NCI-H69 (cell line): Measurements from ENCODE around the gene CEACAM8.
A peak's percentile ranks its signal among the peaks of the same experiment; 100 is the strongest.
"Not testable (repeated sequence)": the region's sequence is repeated elsewhere in the genome, so short reads cannot be mapped to it uniquely, and the experiment has no call there.

Source experiments
- DNase-seq: peaks from one replicate; lab custom pipeline; 2025; lab: John Stamatoyannopoulos, UW

Gene CEACAM8

DNA sequence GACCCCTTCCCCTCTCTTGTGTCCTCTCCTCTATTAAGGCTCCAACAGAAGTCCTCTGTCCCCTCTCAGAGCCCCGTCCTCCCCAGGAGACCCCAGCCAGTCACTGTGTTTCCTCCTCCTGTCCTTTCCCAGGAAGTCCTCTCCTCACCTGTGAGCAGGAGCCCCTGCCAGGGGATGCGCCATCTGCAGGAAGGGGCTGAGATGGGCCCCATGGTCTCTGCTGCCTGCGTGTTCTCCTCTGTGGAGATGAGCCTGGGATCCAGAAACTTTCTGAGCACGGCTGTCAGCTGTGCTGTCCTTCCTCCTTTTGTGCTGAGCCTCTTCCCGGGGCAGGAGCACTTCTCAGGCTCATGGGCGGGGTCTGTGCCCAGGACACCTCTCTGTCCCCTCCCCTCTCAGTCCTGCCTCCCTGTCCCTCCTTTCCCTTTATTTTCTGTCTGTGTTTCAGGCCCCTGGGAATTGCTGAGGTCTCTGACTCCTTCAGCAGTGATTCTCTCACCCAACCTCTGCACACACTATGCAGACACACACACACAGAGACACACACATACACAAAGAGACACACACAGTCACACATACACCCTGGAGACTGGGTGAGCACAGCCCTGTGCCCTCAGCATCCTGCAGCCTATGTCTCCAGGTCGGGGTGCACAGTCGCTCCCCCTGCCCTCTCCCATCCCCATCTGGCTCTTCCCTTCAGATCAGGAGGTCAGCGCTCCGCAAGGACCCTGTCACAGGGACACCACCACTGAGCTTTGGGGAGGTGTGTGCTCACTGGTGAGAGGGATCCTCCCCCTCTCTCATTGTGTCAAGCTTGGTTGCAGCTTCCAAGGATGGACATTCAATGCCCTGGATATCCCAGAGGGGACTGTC lies at the start of gene CEACAM8:
Gene CEACAM8 (minus strand): TSS at position 308 of the 873 bp plus-strand sequence. CDS start 96 bp downstream, at position 212.
- no peak for DNase-seq

DNA sequence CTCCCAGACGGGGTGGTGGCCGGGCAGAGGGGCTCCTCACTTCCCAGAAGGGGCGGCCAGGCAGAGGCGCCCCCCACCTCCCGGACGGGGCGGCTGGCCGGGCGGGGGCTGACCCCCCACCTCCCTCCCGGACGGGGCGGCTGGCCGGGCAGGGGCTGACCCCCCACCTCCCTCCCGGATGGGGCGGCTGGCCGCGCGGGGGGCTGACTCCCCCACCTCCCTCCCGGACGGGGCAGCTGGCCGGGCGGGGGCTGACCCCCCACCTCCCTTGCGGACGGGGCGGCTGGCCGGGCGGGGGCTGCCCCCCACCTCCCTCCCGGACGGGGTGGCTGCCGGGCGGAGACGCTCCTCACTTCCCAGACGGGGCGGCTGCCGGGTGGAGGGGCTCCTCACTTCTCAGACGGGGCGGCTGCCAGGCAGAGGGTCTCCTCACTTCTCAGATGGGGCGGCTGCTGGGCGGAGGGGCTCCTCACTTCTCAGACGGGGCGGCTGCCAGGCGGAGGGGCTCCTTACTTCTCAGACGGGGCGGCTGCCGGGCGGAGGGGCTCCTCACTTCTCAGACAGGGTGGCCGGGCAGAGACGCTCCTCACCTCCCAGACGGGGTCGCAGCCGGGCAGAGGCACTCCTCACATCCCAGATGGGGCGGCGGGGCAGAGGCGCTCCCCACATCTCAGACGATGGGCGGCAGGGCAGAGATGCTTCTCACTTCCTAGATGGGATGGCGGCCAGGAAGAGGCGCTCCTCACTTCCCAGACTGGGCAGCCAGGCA lies 44.8 kb upstream of the CEACAM8 start:
- not testable (repeated sequence) for DNase-seq

DNA sequence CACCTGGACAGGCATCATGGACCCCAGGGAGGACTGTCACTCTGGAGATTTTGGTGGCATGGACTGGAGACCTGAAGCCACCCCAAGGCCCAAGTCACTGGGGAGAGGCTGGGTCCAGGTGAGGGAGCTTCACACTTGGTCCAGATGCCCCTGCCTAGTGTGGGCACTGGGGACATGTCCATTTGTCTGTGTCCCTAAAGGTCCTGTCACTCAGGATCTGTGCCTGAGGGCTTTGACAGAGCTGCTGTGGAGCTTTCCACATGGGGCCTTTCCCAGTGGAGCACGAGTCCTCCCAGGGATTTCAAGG lies 40.5 kb upstream of the CEACAM8 start:
- DNase-seq: no peak

DNA sequence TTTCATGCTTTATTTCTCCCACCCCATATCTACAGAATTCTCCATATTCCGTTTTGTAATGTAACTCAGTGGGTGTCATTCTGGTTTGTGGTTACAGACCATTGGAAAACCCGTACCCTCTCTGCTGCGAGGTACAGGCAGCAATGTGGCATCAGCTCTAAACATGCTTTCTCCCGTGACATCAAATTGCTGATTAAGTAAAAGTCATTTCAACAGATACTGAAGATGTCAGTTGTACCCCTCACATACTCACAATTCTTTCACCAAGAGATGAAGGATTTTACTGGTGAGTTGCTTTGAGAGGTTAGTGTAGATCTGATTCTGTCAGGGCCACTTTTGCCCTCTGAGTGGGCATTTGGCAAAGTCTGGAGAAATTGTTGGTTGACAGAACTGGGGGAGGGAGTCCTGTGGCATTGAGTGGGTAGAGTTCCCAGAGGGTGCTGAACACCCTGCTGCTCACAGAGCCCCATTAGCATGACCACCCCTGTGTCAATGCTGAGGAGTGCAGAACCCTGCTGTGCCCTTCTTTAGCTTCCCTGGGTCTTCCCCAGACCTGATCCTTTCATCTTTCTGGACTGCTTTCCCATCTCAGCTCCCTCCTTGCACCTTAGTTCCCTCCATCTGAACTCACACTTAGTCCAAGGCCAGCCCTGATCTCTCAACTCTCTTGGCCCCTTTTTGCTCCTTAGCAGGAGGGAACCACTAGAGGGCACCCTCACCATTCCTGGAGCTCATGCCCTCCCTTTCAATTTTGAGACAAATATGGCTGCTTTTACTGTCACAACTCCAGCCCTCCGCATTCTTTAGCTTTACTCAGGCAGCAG lies 39.9 kb upstream of the CEACAM8 start:
- DNase-seq: peak; percentile 46

DNA sequence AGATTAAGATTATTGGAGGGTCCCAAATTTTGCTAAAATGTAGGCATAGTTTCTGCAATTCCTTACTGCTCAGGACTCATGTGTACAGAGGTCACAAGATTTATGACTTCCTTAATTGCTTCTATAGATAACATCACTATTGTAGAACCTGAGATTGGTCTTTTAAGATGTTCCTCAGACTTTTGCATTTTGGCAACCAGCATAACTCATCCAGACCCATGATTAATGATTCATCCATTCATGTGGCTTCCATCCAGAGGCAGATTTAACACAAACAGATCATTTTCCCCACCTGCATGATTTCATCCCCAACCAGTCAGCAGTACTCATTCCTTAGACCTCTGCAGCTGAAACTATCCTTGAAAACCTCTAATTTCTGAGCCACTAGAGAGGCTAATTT lies 34.5 kb upstream of the CEACAM8 start:
- no peak for DNase-seq

DNA sequence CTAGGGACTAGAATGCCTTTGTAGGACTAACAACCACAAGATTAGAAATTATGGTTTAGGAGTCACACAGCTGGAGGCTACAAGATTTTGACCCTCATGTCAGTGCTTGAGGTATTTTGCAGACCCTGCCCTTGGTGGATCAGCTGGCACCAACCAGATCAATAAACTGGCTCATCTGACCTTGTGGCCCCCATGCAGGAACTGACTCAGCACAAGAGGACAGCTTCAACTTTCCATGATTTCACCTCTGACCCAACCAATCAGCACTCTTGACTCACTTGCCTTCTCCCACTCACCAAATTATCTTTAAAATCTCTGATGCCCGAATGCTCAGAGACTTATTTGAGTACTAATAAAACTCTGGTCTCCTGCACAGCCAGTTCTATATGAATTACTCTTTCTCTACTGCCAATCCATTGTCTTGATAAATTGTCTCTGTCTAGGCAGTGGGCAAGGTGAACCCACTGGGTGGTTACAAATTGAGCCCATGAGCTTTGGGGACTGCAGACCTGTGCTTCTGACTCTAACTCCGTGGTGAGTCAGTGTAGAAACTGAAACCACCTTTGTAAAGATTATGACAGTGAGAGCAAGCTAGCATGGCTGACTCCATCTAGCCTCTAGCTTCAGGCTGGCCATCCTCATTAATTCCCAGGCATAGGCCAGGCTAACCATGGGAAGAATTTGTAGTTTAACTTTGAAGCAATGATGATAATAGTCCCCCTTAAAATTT lies 33.9 kb upstream of the CEACAM8 start:
- DNase-seq: no peak

DNA sequence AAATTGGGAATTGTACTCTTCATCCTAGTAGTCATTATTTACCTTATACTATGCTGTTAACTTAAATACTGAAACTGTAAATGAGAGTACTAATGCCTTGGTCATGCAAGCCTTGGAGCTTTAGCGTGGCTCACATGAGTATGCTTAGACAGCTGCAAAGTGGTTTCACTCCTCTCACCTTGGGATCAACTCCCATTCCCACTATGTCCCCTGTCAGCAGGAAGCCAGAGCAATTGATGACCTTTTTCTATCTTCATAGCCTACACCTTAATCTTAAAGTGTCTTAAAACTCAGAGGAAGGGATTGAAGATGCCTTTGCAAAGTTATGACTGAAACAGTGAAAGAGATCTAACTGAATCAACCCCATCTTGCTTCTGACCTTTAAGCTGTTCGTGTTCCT lies 33.2 kb upstream of the CEACAM8 start:
- no peak for DNase-seq

DNA sequence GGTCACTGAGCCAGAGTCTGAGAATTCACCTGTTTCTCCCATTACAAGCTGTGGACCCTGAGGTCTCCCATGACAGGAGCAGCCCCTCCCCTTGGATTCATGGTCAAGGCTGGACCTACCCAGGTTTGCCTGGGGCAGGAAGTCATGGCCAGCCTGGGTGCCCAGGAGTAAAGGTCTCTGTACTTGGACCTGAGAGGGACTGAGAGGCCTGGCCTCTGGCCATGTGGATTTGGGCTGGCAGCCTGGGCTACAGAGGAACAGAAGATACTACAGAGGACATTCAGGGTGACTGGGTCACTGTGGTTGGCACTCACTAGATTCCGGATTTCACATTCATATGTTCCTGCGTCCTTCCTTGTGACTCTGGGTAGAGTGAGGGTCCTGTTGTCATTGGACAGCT lies 31.5 kb upstream of the CEACAM8 start:
- DNase-seq: no peak

DNA sequence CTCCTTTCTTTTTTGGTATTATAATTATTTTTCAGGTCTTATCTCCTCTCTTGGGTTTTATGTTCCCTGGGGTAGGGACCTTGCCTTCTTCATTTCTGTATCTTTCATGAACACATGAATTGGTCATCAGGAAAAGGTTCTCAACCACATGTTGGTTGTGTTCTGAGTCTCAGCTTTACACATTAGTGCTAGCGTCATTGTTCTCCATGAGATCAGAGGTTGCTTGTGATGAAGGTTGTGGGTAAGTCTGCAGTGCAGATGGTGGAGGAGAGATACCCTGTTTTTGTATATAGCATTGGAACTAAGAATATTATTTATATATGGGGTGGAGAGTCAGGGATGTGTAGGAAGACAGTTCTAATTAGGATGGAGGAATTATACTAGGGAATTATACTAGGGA lies 24.5 kb upstream of the CEACAM8 start:
- DNase-seq: no peak

DNA sequence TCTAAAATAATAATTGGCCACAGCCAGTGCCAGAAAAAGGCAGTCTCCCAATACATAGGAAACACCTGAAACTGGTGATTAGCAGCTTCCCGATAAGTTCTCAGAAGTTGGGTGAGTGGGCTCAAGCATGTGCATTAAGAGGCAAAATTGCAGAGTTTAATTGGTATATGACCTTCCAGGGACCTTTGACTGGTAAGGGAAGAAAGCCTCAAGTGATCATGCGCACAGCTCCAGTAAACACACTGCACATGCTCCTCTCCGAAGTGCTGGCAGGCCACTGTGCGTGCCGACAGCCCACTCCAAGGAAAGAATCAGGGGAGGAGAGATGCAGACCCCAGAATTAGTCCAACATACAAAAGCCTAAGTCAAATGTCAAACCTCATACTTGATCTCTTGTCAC lies 18.9 kb upstream of the CEACAM8 start:
- DNase-seq: no peak

DNA sequence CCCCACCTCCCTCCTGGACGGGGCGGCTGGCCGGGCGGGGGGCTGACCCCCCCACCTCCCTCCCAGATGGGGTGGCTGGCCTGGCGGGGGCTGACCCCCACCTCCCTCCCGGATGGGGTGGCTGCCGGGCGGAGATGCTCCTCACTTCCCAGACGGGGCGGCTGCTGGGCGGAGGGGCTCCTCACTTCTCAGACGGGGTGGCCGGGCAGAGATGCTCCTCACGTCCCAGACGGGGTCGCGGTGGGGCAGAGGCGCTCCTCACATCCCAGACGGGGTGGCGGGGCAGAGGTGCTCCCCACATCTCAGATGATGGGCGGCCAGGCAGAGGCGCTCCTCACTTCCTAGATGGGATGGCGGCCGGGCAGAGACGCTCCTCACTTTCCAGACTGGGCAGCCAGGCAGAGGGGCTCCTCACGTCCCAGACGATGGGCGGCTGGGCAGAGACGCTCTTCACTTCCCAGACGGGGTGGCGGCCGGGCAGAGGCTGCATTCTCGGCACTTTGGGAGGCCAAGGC lies 15.7 kb upstream of the CEACAM8 start:
- DNase-seq: not testable (repeated sequence)

DNA sequence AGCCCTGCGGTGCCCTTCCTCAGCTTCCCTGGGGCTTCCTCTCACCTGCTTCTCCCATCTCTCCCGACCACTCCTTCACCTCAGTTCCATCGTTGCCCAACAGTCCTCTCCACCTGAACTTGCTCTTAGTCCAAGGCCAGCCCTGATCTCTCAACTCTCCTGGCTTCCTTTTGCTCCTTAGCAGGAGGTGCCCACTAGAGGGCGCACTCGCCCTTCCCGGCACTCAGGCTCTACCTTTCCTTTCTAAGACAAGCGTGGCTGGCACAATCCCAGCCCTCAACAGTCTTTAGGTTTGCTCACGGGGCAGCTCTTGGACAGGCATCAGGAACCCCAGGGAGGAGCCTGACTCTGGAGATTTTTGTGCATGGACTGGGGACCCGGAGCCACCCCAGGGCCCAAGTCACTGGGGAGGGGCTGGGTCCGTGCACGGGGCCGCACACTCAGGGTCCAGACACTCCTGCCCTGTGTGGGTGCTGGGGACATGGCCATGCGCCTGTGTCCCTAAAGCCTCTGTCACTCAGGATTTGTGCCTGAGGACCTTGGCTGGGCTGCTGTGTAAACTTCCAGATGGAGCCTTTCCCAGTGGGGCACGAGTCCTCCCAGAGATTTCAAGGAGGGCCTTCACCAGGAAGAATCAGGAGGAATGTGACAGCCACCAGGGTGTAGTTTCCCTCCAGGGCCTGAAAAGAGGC lies 12.1 kb upstream of the CEACAM8 start:
- peak; percentile 65 for DNase-seq

DNA sequence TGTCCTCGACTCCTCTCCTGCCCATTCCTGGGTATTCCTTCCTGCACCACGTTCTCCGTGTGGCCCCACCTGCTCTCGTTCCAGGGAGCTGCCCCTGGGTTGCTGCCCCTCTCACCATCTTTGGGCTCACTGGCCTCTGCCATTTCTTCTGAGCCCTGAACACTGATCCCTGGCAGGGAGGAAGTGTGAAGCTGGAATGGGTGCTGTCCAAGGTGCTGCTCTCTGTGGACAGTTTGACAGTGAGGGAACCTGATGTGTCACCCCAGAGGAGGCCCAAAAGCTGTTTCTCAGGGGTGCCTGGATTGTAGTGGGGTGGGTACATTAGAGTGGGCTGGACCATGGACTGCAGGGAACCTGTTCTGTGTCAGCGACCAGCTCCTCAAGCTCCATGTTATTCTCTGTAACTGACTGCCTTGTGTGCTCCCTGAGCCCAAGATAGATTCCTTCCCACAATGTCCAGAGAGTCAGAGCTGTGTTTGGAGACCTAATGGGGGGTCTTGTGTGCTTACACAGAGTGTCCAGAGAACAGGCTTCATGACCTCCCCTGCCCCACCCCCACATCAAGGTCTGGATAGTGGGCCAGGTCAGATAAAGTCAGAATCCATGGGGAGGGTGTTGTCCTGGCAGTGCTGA lies 7.2 kb upstream of the CEACAM8 start:
- no peak for DNase-seq

DNA sequence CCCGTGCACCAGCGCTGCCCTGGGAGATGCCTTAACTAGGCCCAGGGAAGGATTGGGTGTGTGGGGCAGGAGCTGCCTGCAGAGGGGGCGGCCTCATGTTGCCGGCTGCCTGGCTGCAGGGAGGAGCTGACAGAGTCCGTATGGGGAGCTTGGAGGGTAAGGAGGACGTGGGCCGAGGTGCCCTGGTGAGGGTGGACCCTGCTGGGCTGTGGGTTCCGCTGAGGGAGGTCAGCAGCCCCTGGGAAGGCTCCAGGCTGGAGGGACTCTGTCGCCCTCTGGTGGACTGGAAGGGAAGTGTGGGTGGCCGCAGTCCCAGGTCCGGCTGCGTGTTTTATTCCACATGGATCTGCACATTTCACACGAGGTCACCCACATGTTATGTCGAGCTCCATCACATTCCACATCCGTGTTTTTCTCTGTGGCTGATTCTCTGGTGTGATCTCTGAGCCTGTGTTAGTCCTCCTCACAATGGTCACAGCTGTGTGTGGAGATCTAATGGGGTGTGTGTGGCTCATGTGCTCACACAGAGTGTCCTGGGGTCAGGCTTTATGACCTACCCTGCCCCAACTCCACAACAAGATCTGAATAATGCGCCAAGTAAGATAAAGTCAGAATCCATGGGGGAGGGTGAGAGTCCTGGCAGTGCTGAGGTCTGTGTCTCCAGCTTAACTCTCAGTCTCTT lies 1.8 kb upstream of the CEACAM8 start:
- peak; percentile 20 for DNase-seq

DNA sequence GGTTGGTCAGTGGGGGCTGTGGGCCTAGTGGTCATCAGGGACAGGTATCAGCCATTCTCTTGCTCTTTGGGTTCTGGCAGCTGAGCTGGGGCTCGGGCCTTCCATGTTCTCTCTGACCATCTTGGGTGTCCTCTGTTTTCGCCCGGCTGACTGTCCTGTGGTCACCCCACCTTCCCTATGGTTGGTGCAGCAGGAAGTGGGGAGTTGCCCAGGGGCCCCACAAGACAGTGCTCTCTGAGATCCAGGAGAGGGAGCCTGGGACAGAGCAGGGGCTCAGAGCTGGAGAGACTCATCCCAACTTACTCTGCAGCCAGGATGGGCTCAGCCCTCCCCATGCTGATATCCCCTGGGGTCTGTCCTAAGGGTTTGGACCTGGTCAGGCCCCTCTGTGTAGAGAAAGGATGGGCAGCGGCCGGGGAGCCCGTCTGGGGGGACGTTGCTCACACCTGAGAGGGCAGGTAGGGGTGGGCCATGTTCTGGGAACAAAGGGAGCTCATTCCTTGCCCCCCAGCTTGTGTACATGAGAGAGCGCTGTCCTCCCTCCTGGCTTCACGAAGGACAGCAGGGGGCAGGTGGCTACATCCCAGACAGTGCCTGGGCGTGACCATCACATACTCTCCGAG lies 937 bp upstream of the CEACAM8 start:
- DNase-seq: no peak

DNA sequence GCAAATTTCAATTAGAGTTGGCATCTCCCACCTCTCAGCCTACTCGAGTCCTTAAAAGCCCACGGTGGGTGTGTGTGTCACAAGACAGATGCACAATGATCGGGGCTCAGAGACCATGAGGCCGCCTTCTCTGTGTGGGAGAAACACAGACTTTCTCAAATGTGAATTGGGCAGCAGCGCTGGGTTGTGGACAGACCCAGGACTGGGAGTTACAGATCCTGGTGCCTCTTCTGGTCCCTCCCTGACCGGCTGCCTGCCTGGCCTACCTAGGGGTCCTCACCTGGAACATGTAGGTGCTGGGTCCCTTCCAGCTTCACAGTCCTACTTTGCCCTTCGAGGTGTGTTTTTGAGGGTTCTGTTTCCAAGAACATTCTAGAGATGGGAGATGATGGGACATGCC lies 4.9 kb downstream of the CEACAM8 start:
- DNase-seq: no peak

DNA sequence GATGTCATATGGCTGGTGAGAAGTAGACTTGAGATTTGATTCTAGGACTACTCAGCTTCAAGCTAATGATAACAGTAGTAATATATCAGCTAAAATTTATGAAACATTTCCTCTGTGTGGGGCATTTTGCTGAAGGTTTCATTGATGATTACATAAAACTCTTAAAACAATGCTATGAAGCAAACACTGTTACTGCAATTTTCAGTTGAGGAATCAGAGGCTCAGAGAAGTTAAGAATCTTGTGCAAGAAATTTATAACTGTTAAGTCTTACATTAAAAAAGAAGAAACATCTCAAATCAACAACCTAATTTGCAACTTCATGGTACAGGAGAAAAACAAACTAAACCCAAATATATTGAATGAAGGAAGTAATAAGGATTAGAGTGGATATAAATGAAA lies 10.3 kb downstream of the CEACAM8 start:
- no peak for DNase-seq

DNA sequence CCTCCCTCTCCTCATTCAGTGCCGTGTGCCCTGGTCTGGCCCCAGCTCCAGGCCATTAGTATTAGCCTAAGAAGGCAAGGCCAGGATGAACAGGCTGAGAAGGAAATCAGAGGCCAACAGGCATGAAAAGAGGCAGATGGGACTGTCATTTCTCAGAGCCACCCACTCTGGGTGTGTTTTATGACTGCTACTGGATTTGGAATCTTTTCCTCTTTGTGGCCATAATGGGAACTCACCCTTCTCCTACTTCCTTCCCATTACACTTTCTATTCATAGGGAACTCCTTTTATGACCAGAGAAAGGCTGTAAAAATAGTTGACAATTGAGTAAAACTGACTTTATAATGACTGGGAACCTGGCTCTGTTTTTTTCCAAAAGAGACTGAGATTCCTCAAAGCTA lies 17.7 kb downstream of the CEACAM8 start:
- no peak for DNase-seq

DNA sequence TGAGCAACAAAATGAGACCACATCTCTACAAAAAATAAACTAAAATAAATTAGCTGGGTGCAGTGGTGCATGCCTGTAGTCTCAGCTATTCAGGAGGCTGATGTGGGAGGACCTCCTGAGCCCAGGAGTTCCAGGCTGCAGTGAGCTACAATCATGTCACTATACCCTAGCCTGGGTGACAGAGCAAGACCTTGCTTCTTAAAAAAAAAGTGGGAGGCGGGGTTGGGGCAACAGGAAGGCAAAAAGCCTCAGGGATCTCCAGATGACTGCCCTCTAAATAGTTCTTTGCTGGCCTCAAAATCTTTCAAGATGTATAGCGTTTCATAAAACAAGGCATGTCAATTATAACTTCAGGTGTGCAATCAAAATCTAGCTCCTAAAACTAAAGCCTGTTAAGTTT lies 18.5 kb downstream of the CEACAM8 start:
- DNase-seq: no peak

DNA sequence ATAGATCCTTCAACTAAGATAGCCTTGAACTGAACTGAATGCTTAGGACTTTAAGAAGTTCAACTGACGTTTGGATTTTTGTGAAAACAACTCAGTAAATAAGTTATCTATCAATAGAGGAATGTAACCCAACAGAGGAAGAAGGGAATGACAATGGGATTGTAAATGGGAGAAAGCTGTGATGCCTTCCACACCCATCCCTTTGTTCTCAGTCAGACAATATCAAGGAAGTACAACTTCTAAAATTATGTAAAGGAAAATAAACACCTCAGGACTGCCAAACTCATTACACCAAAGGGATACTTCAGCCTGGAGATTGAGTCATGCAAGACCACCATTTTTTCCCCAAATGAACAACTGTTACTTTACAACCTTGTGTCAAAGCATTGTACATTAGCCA lies 21.1 kb downstream of the CEACAM8 start:
- DNase-seq: no peak
